BLaER1 (cell line): ENCODE results near the gene CITED2.

Experiments
- H3K27ac ChIP-seq: shearing (Covaris generic); formaldehyde crosslinking; 2 replicates; pipeline ENCODE4 v1.8.1; 2022
- H3K27me3 ChIP-seq: shearing (Covaris generic); formaldehyde crosslinking; 2 replicates; pipeline ENCODE4 v1.8.1; 2022
- H3K36me3 ChIP-seq: shearing (Covaris generic); formaldehyde crosslinking; 2 replicates; pipeline ENCODE4 v1.8.1; 2022
- H3K4me1 ChIP-seq: shearing (Covaris generic); formaldehyde crosslinking; 2 replicates; pipeline ENCODE4 v1.8.1; 2022
- H3K4me2 ChIP-seq: shearing (Covaris generic); formaldehyde crosslinking; 2 replicates; pipeline ENCODE4 v1.8.1; 2022
- H3K4me3 ChIP-seq: shearing (Covaris generic); formaldehyde crosslinking; 2 replicates; pipeline ENCODE4 v1.8.1; 2022
- H3K9ac ChIP-seq: shearing (Covaris generic); formaldehyde crosslinking; 2 replicates; pipeline ENCODE4 v1.8.1; 2022
- H3K9me3 ChIP-seq: shearing (Covaris generic); formaldehyde crosslinking; 2 replicates; pipeline ENCODE4 v1.8.1; 2022
- H4K20me1 ChIP-seq: shearing (Covaris generic); formaldehyde crosslinking; 2 replicates; pipeline ENCODE4 v1.8.1; 2022
- Cebpa-rat ChIP-seq: shearing (Covaris generic); IDR thresholded peaks from 2 replicates; pipeline ENCODE4 v1.8.1; 2022

The CITED2 gene

DNA sequence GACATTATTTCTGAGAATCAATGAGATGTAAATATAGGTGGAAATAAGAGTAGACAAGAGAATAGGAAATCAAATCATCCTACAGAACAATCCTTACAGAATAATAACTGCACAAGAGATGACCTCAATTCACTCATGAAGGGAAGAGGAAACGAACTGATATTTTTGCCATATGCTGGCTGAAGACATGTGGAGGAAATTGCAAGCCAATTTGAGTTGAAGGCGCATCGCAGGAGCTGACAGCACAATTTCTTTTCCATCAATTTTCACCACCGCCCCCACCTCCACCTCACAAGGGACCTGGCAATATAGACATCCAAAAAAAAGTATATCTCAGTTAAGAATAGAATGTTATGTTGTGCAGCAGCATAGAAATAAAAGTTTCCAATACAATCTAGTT, 20.3 kb downstream of the CITED2 start:
- Histone ChIP-seq H3K9me3 (no peaks in the 10 kb centered on the region), H3K4me1 (no peaks in the 10 kb centered on the region), H3K4me2 (no peak overlapping the region), H3K36me3 (no peaks in the 10 kb centered on the region), H3K9ac (no peak overlapping the region), H3K27me3 (no peaks in the 10 kb centered on the region), H3K4me3 (no peak overlapping the region), H3K27ac (no peak overlapping the region), H4K20me1 (no peaks in the 10 kb centered on the region)
- no peak for TF ChIP-seq Cebpa-rat

DNA sequence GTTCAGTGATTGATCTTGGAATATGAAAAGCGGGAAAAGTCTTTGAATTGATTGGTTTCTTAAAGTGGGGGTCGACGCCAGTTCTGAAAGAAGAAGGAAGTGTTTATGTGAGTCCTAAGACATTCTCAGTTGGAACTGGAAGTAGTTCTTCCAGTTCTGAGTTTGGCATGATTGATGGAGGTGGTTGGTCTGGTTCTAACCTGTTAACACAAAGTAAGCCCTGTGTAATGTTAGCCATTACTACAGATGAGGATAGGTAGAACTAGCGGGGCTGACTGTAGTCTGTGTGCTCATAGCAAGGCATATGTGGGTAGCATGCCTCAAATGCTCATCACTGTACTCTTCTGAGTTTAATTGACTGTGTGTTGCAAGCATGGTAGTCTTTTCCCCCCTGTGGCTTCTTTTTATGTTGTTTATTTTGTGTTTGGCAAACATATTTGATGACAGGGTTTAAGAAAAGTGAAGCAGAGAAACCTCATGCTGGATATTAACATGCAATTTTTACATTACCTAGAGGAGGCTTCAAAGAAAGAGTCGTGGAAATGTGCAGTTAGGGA, 24.9 kb downstream of the CITED2 start:
- Histone ChIP-seq H3K27ac (no peak overlapping the region), H3K9me3 (peaks cover 4% of the 10 kb centered on the region; the same call in 1 of the 2 replicates), H3K27me3 (no peaks in the 10 kb centered on the region), H3K4me3 (no peak overlapping the region), H3K9ac (no peak overlapping the region), H3K36me3 (no peaks in the 10 kb centered on the region), H3K4me1 (no peaks in the 10 kb centered on the region), H4K20me1 (no peaks in the 10 kb centered on the region), H3K4me2 (no peak overlapping the region)
- no peak for TF ChIP-seq Cebpa-rat

DNA sequence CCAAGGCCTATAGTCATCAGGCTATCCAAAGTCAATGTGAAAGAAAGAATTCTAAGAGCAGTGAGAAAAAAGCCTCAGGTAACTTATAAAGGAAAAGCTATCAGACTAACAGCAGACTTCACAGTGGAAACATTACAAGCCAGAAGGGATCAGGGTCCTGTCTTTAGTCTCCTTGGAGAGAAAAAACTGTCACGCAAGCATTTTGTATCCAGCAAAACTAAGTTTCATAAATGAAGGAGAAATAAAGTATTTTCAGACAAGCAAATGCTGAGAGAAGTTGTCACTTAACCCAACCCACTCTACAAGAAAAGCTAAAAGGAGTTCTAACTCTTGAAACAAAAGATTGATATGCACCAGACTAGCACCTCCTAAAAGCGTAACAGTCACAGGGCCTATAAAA, 28.1 kb downstream of the CITED2 start:
- Histone ChIP-seq H3K4me1 (peaks cover 16% of the 10 kb centered on the region), H3K36me3 (no peaks in the 10 kb centered on the region), H4K20me1 (no peaks in the 10 kb centered on the region), H3K27ac (no peak overlapping the region), H3K4me2 (no peak overlapping the region), H3K9me3 (peaks cover 24% of the 10 kb centered on the region), H3K4me3 (no peak overlapping the region), H3K27me3 (no peaks in the 10 kb centered on the region), H3K9ac (no peak overlapping the region)
- TF ChIP-seq Cebpa-rat, result no peak

DNA sequence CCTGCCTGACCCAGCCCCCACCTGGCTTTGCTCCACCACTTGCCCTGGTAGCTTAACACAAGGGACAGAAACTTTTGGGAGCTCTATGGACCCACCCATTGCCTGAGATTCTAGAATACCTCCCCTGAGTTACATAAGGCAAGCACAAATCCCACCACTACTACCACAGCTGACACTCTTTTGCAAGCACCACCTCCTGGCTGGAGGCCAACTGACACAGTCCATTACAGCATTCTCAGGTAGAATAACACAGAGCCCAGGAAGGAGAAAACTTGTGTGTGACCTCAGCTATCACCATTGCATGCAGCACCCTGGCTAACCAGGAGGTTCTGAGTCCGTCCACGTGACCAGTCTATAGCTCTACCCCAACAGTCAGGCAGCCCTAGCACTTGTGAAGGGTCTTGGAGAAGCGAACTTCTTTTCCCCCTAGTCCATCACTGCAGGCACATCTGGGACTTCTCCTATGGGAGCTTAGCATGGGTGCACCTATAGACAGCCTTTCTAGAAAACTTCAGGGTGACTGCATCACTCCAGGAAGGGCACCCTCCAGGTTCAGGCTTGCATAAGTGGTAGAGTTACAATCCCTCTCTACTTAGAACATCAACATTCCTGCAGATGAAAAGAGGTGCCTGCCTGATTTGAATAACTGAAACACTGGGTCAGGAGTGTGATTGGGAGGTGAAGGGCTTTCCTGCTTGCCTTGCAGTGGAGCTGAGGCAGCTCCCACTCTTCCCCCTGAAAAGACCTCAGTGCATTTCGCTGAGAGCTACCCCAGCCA, 30.1 kb downstream of the CITED2 start:
- no peaks in the 10 kb centered on the region for H3K36me3 ChIP-seq
- peaks cover 16% of the 10 kb centered on the region for H3K4me1 ChIP-seq
- H3K9me3 ChIP-seq, result peaks cover 25% of the 10 kb centered on the region
- H3K27ac ChIP-seq, result no peak overlapping the region
- no peaks in the 10 kb centered on the region for H4K20me1 ChIP-seq
- peak overlapping the region; percentile 51; the same call in 1 of the 2 replicates for H3K4me2 ChIP-seq
- H3K4me3 ChIP-seq, result no peak overlapping the region
- no peak for TF ChIP-seq Cebpa-rat
- H3K9ac ChIP-seq, result no peak overlapping the region
- H3K27me3 ChIP-seq, result no peaks in the 10 kb centered on the region

DNA sequence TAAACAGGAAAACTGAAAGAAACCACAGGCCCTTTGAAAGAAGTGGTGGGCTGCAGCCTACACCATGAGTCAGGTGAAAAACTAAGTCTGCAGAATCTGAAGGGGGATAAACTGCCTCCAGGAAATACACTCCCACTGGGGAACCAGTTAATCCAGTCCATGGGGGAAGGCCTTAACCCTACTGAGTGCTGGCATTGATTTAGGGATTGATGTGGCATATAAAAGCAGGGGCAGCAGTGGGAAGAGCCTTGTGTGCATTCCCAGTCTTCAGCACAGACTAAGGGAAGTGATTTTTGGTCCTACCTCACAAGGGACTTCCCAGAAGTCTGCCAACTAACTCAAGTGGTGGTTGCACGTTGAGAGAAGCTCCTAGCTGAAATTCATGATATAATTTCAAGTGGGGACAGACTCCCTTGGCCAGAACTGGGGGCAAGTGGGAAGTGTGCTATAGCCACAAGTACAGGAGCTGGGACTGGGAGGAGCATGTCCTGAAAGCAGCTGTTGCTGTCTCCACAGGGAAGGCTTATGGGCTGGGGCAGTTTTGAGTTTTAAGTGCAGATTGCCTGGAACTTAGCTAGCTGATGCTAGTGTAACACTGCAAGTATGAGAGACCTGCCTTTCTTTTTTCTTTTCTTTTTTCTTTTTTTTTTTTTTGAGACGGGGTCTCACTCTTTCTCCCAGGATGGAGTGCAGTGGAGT, 31.2 kb downstream of the CITED2 start:
- no peak for TF ChIP-seq Cebpa-rat
- H3K4me2 ChIP-seq, result peak overlapping the region; percentile 51
- peak overlapping the region; percentile 60 for H3K27ac ChIP-seq
- H3K27me3 ChIP-seq, result no peaks in the 10 kb centered on the region
- H3K9ac ChIP-seq, result no peak overlapping the region; the same call in 1 of the 2 replicates
- no peak overlapping the region for H3K4me3 ChIP-seq
- peaks cover 25% of the 10 kb centered on the region for H3K9me3 ChIP-seq
- no peaks in the 10 kb centered on the region for H4K20me1 ChIP-seq
- no peaks in the 10 kb centered on the region for H3K36me3 ChIP-seq
- peaks cover 17% of the 10 kb centered on the region for H3K4me1 ChIP-seq

DNA sequence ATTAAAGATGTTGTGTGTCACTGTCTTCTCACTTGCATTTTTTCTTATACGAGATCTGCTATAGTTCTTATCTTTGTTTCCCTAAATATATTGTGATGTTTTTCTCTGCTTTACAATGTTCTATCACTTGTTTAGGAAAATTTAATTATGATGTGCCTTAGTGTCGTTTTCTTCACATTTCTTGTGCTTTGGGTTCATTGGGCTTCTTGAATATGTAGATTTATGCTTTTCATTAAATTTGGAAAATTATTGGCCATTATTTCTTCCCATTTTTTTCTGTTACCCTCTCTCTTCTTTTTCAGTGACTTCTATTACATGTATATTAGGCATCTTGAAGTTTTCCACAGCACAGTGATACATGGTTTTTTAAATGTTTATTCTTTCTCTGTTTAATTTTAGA, 33.4 kb downstream of the CITED2 start:
- Histone ChIP-seq H3K9ac (no peak overlapping the region), H3K4me2 (no peak overlapping the region), H3K4me1 (peaks cover 21% of the 10 kb centered on the region), H3K9me3 (peaks cover 22% of the 10 kb centered on the region), H3K4me3 (no peak overlapping the region), H3K36me3 (no peaks in the 10 kb centered on the region), H3K27me3 (no peaks in the 10 kb centered on the region), H4K20me1 (no peaks in the 10 kb centered on the region), H3K27ac (no peak overlapping the region)
- TF ChIP-seq Cebpa-rat, result no peak

DNA sequence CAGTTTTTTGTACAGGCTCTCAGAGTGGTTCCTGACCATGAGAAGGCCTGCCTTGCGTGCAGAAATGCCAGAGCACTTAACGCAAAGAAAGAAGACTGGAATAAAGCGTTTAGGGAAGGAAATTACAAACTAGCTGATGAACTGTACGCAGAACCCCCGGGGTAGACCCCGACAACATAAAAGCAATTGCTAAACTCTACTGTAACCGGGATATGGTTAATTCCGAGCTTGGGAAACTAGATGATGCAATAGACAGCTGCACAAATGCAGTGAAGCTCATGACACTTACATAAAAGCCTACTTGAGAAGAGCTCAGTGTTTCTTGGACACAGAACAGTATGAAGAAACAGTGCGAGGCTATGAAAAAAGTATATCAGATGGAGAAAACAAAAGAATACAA, 35.7 kb downstream of the CITED2 start:
- H4K20me1 ChIP-seq, result no peaks in the 10 kb centered on the region
- H3K4me1 ChIP-seq, result peaks cover 18% of the 10 kb centered on the region
- peaks cover 22% of the 10 kb centered on the region for H3K9me3 ChIP-seq
- no peak overlapping the region for H3K9ac ChIP-seq
- H3K4me3 ChIP-seq, result no peak overlapping the region
- no peak overlapping the region for H3K4me2 ChIP-seq
- H3K27ac ChIP-seq, result no peak overlapping the region
- H3K27me3 ChIP-seq, result no peaks in the 10 kb centered on the region
- no peaks in the 10 kb centered on the region for H3K36me3 ChIP-seq
- no peak for TF ChIP-seq Cebpa-rat

DNA sequence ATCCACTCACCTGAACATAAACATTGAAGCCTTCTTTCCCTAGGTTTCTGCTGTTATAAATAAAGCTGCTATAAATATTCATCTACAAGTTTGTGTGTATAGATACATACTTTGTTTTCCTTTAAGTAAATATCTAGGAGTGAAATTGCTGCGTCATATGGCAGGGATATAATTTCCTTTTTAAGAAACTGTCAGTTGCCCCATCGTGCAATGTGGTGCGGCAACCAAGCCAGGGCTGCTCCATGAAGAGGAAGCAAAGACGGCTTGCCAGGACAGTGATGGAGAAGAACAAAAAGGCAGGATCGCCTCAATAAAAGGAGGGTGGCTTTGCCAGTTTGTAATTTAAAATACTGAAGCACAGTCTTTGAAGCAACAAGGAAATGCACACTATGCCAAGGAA, 36.6 kb downstream of the CITED2 start:
- H3K9me3 ChIP-seq, result peaks cover 14% of the 10 kb centered on the region
- no peak overlapping the region for H3K27ac ChIP-seq
- no peak overlapping the region for H3K4me3 ChIP-seq
- no peaks in the 10 kb centered on the region for H3K27me3 ChIP-seq
- no peak for TF ChIP-seq Cebpa-rat
- H4K20me1 ChIP-seq, result no peaks in the 10 kb centered on the region
- H3K4me2 ChIP-seq, result no peak overlapping the region
- no peaks in the 10 kb centered on the region for H3K36me3 ChIP-seq
- H3K4me1 ChIP-seq, result peaks cover 8% of the 10 kb centered on the region
- no peak overlapping the region for H3K9ac ChIP-seq

DNA sequence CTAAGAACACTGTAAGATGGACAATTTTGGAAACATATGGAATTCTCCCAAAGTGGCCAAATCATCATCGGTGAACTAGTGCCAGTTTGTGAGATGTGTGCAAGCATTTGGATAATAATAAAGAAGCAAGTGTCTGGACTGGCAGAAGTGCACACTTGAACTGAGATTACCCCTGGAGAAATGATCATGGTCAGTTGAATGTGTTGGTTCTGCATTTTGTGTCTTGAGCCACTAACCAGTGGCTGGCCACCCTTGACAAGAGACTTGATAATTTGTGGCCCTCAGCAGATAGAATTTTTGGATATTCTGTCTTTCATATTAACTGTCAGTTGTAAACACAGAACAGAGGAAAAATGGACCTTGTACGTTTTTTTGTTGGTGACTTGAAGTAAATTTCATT, 37.4 kb downstream of the CITED2 start:
- Histone ChIP-seq H3K4me1 (peaks cover 6% of the 10 kb centered on the region; the same call in 1 of the 2 replicates), H3K4me2 (no peak overlapping the region), H3K4me3 (no peak overlapping the region), H3K9ac (no peak overlapping the region), H4K20me1 (no peaks in the 10 kb centered on the region), H3K27ac (no peak overlapping the region), H3K9me3 (peaks cover 7% of the 10 kb centered on the region), H3K27me3 (no peaks in the 10 kb centered on the region), H3K36me3 (no peaks in the 10 kb centered on the region)
- no peak for TF ChIP-seq Cebpa-rat

DNA sequence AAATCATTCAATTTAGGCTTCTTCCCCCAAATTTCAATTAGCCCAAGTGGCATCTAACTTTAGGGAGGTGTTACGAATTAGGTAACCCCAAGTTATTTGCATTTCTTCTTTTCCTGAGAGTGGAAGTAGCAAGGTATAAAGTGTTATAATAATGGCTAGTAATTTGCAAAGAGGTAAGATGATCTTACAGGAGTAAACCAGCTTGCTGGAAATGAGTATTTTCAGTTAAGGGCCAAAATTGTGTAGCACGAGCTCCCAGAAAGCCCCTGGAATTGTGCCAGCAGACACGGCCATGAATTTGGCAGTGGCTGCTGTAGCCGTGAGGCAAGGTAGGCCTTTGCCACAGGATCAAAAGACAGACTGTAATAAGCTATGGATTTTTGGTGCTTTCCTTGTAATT, 38.0 kb downstream of the CITED2 start:
- Histone ChIP-seq H3K36me3 (no peaks in the 10 kb centered on the region), H3K4me1 (peaks cover 6% of the 10 kb centered on the region; the same call in 1 of the 2 replicates), H3K27ac (no peak overlapping the region), H3K4me3 (no peak overlapping the region), H3K9me3 (peaks cover 2% of the 10 kb centered on the region; the same call in 1 of the 2 replicates), H3K4me2 (no peak overlapping the region), H3K27me3 (no peaks in the 10 kb centered on the region), H3K9ac (no peak overlapping the region), H4K20me1 (no peaks in the 10 kb centered on the region)
- TF ChIP-seq Cebpa-rat, result no peak
